ENCODE data around the gene ATIC.

DNA sequence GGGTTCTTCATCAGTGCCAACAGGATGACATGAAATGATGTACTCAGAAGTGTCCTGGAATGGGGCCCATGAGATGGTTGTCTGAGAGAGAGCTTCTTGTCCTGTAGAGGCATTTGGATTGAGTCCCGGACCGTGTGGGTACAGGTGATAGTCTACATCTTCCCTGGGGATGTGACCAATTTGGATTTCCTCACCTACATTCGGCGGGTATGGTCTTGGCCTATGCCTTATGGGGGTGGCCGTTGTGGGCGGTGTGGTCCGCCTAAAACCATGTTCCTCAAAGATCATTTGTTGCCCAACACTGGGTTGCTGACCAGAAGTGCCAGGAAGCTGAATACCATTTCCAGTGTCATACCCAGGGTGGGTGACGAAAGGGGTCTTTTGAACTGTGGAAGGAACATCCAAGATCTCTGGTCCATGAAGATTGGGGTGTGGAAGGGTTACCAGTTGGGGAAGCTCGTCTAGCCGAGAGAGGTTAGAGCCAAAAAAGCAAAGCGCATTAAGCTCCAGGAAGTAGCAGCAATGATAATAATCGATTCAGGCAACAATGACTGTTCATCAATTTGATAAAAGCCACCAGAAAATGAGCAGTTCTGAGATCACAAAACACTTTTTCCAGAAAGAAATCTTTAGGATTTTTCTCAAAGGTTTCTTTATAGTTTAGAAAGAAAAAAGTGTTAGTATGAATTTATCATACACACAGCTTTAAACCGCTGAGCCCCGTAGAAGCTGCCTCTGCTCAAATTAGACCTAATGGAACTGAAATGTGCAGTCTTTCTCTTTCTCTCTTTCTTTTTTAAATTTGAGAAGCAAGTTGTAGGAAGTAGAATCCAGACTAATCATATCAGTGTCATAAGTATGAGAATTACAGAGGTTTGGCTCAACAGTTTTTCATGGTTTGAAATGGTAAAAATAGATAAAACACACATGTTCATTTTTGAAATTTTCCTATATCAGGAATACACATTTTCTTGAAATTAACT lies 60.3 kb downstream of the ATIC start:
- TF ChIP-seq, protein P1, sequence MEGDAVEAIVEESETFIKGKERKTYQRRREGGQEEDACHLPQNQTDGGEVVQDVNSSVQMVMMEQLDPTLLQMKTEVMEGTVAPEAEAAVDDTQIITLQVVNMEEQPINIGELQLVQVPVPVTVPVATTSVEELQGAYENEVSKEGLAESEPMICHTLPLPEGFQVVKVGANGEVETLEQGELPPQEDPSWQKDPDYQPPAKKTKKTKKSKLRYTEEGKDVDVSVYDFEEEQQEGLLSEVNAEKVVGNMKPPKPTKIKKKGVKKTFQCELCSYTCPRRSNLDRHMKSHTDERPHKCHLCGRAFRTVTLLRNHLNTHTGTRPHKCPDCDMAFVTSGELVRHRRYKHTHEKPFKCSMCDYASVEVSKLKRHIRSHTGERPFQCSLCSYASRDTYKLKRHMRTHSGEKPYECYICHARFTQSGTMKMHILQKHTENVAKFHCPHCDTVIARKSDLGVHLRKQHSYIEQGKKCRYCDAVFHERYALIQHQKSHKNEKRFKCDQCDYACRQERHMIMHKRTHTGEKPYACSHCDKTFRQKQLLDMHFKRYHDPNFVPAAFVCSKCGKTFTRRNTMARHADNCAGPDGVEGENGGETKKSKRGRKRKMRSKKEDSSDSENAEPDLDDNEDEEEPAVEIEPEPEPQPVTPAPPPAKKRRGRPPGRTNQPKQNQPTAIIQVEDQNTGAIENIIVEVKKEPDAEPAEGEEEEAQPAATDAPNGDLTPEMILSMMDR (IDR thresholded peaks at IDR 0.05), result no peak
- TF ChIP-seq EP300 (IDR thresholded peaks at IDR 0.05) (no peak), POLR2A (IDR thresholded peaks at IDR 0.05) (no peak)

All from ovary (tissue), 3 donors.